H1 (cell line): ENCODE measurements around the gene ZNF835. TPM values are rescaled to one million over a fixed set of nuclear protein-coding genes. Genes with fewer than 3 reads are reported as not detected.

ENCODE experiments used
- CTCF ChIA-PET: fragments of 300-600 bp; sonication (Branson Sonifier 250); formaldehyde crosslinking; loops from one replicate; lab custom pipeline; 2021; ENCODE audit not compliant: partially characterized antibody; lab: Charles Lee
- POLR2A ChIA-PET: fragments of 300-600 bp; sonication (Branson Sonifier 250); formaldehyde crosslinking; loops from one replicate; lab custom pipeline; 2021; ENCODE audit warnings: inconsistent platforms; ENCODE audit not compliant: partially characterized antibody; lab: Charles Lee
- DNase-seq, 2 experiments: peaks; one replicate each; pipeline versions ENCODE4 v3.0.0 to v3.0.0-alpha.2; 2010 to 2022; ENCODE audit warnings: low spot score in 2 of 2, low read depth in 1 of 2, mixed read lengths in 1 of 2
- FAIRE-seq: peaks from 2 replicates; lab custom pipeline; 2011; peaks lifted over from hg19 to GRCh38; lab: Jason Lieb, UNC
- H2AFZ ChIP-seq: 2 replicates; pipeline ENCODE4 v1.8.1; 2012; ENCODE audit warnings: low read length, inconsistent platforms
- H2AK5ac ChIP-seq: 2 replicates; pipeline ENCODE4 v1.6.1; 2013; ENCODE audit warnings: low read depth, low read length
- H2BK120ac ChIP-seq: replicated peaks from 2 replicates; pipeline ENCODE3; 2013; ENCODE audit warnings: low read depth, low read length, inconsistent platforms
- H2BK12ac ChIP-seq: 2 replicates; pipeline ENCODE4 v1.6.1; 2013; ENCODE audit warnings: low read depth, low read length
- H2BK15ac ChIP-seq: 2 replicates; pipeline ENCODE4 v1.6.1; 2013; ENCODE audit warnings: low read length
- H2BK20ac ChIP-seq: 2 replicates; pipeline ENCODE4 v1.6.1; 2013; ENCODE audit warnings: low read length
- H2BK5ac ChIP-seq: 2 replicates; pipeline ENCODE4 v1.6.1; 2013; ENCODE audit warnings: low read depth, low read length
- H3K14ac ChIP-seq: 2 replicates; pipeline ENCODE4 v1.6.1; 2013; ENCODE audit warnings: inconsistent platforms; ENCODE audit not compliant: insufficient read length
- H3K18ac ChIP-seq: 2 replicates; pipeline ENCODE4 v1.6.1; 2013; ENCODE audit warnings: low read length; ENCODE audit errors: extremely low read depth
- H3K23ac ChIP-seq: 2 replicates; pipeline ENCODE4 v1.6.1; 2013; ENCODE audit warnings: inconsistent platforms; ENCODE audit not compliant: insufficient read length
- H3K23me2 ChIP-seq: 2 replicates; pipeline ENCODE4 v1.6.1; 2013; ENCODE audit warnings: low read depth, low read length
- H3K27ac ChIP-seq: 2 replicates; pipeline ENCODE4 v1.6.1; 2011; ENCODE audit warnings: low read depth, low read length, inconsistent platforms
- H3K27me3 ChIP-seq, 4 experiments: replicated peaks in 1 of 4; 1 replicate in 1 of 4; 2 replicates in 3 of 4; pipeline versions ENCODE4 v1.6.1 to v1.8.1; 2011 to 2013; ENCODE audit warnings: low read length in 3 of 4, mild to moderate bottlenecking in 3 of 4, inconsistent platforms in 2 of 4, mixed read lengths in 2 of 4, moderate library complexity in 1 of 4; ENCODE audit not compliant: control insufficient read depth in 3 of 4, insufficient read depth in 3 of 4; ENCODE audit errors: extremely low read depth in 1 of 4
- H3K36me3 ChIP-seq, 4 experiments: 2 replicates each; pipeline versions ENCODE4 v1.6.1 to v1.8.1; 2011 to 2013; ENCODE audit warnings: mild to moderate bottlenecking in 4 of 4, low read length in 3 of 4, moderate library complexity in 2 of 4, control low read depth in 1 of 4, inconsistent platforms in 1 of 4; ENCODE audit not compliant: insufficient read depth in 4 of 4, control insufficient read depth in 2 of 4
- H3K4ac ChIP-seq: replicated peaks from 2 replicates; pipeline ENCODE3; 2013; ENCODE audit warnings: low read length, low read depth, mixed read lengths, inconsistent platforms; ENCODE audit not compliant: insufficient read length
- H3K4me1 ChIP-seq, 4 experiments: replicated peaks in 1 of 4; 1 replicate in 1 of 4; 2 replicates in 3 of 4; pipeline versions ENCODE4 v1.6.1 to v1.8.1; 2011 to 2013; ENCODE audit warnings: low read length in 3 of 4, inconsistent platforms in 2 of 4, mixed read lengths in 1 of 4; ENCODE audit not compliant: insufficient read depth in 4 of 4, control insufficient read depth in 3 of 4
- H3K4me2 ChIP-seq, 2 experiments: 2 replicates each; pipeline versions ENCODE4 v1.6.1 to v1.8.1; 2011 to 2013; ENCODE audit warnings: low read depth in 2 of 2, low read length in 2 of 2, control low read depth in 1 of 2, inconsistent platforms in 1 of 2, mild to moderate bottlenecking in 1 of 2; ENCODE audit not compliant: insufficient read depth in 1 of 2
- H3K4me3 ChIP-seq, 4 experiments: fragments of 200-600, 300-600 bp in 1 of 4; sonication (generic), shearing (Covaris generic), sonication (Bioruptor Twin) in 1 of 4; 2 replicates each; pipeline versions ENCODE4 v1.5.1 to v1.8.1; 2011 to 2016; ENCODE audit warnings: low read length in 4 of 4, low read depth in 3 of 4, control low read depth in 2 of 4, inconsistent platforms in 2 of 4, mild to moderate bottlenecking in 2 of 4, mixed read lengths in 1 of 4, moderate library complexity in 1 of 4; ENCODE audit not compliant: insufficient read depth in 2 of 4; ENCODE audit errors: extremely low read depth in 1 of 4
- H3K56ac ChIP-seq: replicated peaks from 2 replicates; pipeline ENCODE3; 2013; ENCODE audit warnings: low read depth, mild to moderate bottlenecking, mixed read lengths, low read length, inconsistent platforms; ENCODE audit not compliant: insufficient read length
- H3K79me1 ChIP-seq: 2 replicates; pipeline ENCODE4 v1.6.1; 2013; ENCODE audit warnings: low read depth, low read length, control low read depth
- H3K79me2 ChIP-seq, 2 experiments: 2 replicates each; pipeline versions ENCODE4 v1.6.1 to v1.8.1; 2012 to 2013; ENCODE audit warnings: low read length in 2 of 2, mild to moderate bottlenecking in 2 of 2, inconsistent platforms in 1 of 2; ENCODE audit not compliant: insufficient read depth in 2 of 2, control insufficient read depth in 1 of 2
- H3K9ac ChIP-seq, 4 experiments: replicated peaks in 1 of 4; 1 replicate in 1 of 4; 2 replicates in 3 of 4; pipeline versions ENCODE4 v1.6.1 to v1.8.1; 2011 to 2013; ENCODE audit warnings: low read depth in 3 of 4, low read length in 3 of 4, control low read depth in 2 of 4, mild to moderate bottlenecking in 2 of 4, moderate library complexity in 2 of 4, inconsistent platforms in 1 of 4; ENCODE audit errors: extremely low read depth in 1 of 4
- H3K9me3 ChIP-seq, 2 experiments: 2 replicates each; pipeline versions ENCODE4 v1.6.1 to v1.8.1; 2012 to 2013; ENCODE audit warnings: mild to moderate bottlenecking in 2 of 2, moderate library complexity in 2 of 2, control low read depth in 1 of 2, inconsistent platforms in 1 of 2, low read depth in 1 of 2, low read length in 1 of 2, mixed read lengths in 1 of 2; ENCODE audit not compliant: insufficient read depth in 2 of 2
- H4K20me1 ChIP-seq, 2 experiments: replicated peaks in 1 of 2; 2 replicates each; pipeline versions ENCODE3 to v1.8.1; 2011 to 2013; ENCODE audit warnings: inconsistent platforms in 2 of 2, low read length in 2 of 2, mild to moderate bottlenecking in 1 of 2; ENCODE audit not compliant: insufficient read depth in 2 of 2, control insufficient read depth in 1 of 2
- H4K5ac ChIP-seq: 2 replicates; pipeline ENCODE4 v1.6.1; 2013; ENCODE audit warnings: low read length, low read depth, mixed read lengths, inconsistent platforms; ENCODE audit not compliant: insufficient read length
- H4K8ac ChIP-seq: 2 replicates; pipeline ENCODE4 v1.8.0; 2013; ENCODE audit warnings: mild to moderate bottlenecking, moderate library complexity, low read length, inconsistent platforms; ENCODE audit not compliant: insufficient read depth; ENCODE audit errors: extremely low read depth
- H4K91ac ChIP-seq: replicated peaks from 2 replicates; pipeline ENCODE3; 2013; ENCODE audit warnings: low read length, mixed read lengths, inconsistent platforms; ENCODE audit not compliant: insufficient read length
- USF2 ChIP-seq: IDR thresholded peaks from 2 replicates; pipeline ENCODE4 v1.6.1; 2011; ENCODE audit warnings: low read length, improper control_type of control experiment
- ZNF274 ChIP-seq: IDR thresholded peaks from 2 replicates; pipeline ENCODE4 v1.7.0; 2012; ENCODE audit warnings: low read length, borderline replicate concordance; ENCODE audit errors: extremely low read depth
- WGBS, 2 experiments: shearing (Covaris generic) in 1 of 2; methylation state at CpG; one replicate each; pipeline versions ENCODE4 v1.1.6 to v1.1.7; 2013 to 2015; ENCODE audit warnings: low lambda C conversion rate in 2 of 2, mixed read lengths in 2 of 2, inconsistent platforms in 1 of 2, low coverage in 1 of 2, missing lambda C conversion rate in 1 of 2; ENCODE audit not compliant: insufficient replicate concordance in 2 of 2, insufficient coverage in 1 of 2, insufficient read length in 1 of 2; ENCODE audit errors: extremely low coverage in 1 of 2, missing lambda C conversion rate in 1 of 2; 5-methylcytosine and 5-hydroxymethylcytosine counted together
- polyA plus RNA-seq, 7 experiments: library from polyadenylated mRNA; depleted of rRNA in 3 of 7; stranded (reverse) in 5 of 7; unstranded in 2 of 7; fragments of >200 nt in 5 of 7; fragments of 200-250 nt in 2 of 7; gene quantifications; 1 replicate in 5 of 7; 2 replicates in 1 of 7; 4 replicates in 1 of 7; pipeline versions ENCODE4 v1.2.1 to v1.2.3, GENCODE V29; 2011 to 2013; ENCODE audit warnings: missing spikeins in 2 of 7, mixed read lengths in 2 of 7
- total RNA-seq: library from RNA; stranded (reverse); fragmentation: NEBNext Ultra II Directional; extraction: Animal tissue kit (Norgen Biotek cat#: 25700); gene quantifications from 2 replicates; pipeline ENCODE4 v1.2.1, GENCODE V29; 2021

ZNF835 gene
- total and polyA plus RNA-seq, 2 of the 8 experiments (the other 6 are each of a cell fraction or from before 2014, with no cell fraction given), result 0.02 to 1.8 TPM

GRCh38 chr19:56687031-56687430, 15.5 kb upstream of the ZNF835 start:
- Histone ChIP-seq H3K4me3 (no peak overlapping the region), H3K23me2 (no peaks in the 10 kb centered on the region), H3K56ac (no peak overlapping the region), H3K4me2 (no peak overlapping the region), H3K18ac (no peak overlapping the region), H2BK20ac (no peak overlapping the region), H3K4me1 (no peaks in the 10 kb centered on the region), H3K27ac (no peak overlapping the region), H2BK120ac (no peak overlapping the region), H4K8ac (no peak overlapping the region), H4K20me1 (no peaks in the 10 kb centered on the region), H2BK15ac (no peak overlapping the region), H2AK5ac (no peak overlapping the region), H3K23ac (no peak overlapping the region), H3K9me3 (peaks cover 52 to 81% of the 10 kb centered on the region in 2 experiments), H3K27me3 (no peaks in the 10 kb centered on the region), H2BK5ac (no peak overlapping the region), H4K5ac (no peak overlapping the region), H3K14ac (no peak overlapping the region), H3K4ac (no peak overlapping the region), H3K36me3 (no peaks in the 10 kb centered on the region), H2BK12ac (no peak overlapping the region), H3K79me1 (no peaks in the 10 kb centered on the region), H3K79me2 (no peaks in the 10 kb centered on the region), H3K9ac (no peak overlapping the region), H4K91ac (no peak overlapping the region), H2AFZ (no peak overlapping the region)
- ChIA-PET CTCF (no interaction called here), POLR2A (interaction anchor here (0.6 kb wide), 1 partner anchor 63 kb away, joined by 3 read pairs; no protein-coding TSS in a partner anchor)
- DNase-seq, result no peak
- 80% methylated on average over 8 of the region's 8 CpGs; no CpG with 5 or more reads in 1 of the 2 experiments for WGBS, 2 experiments
- no peak for FAIRE-seq
- TF ChIP-seq USF2 (no peak), ZNF274 (no peak)
